ENCODE results near the gene RFNG. TPM values are rescaled to one million over a fixed set of nuclear protein-coding genes. Genes with fewer than 3 reads are reported as not detected.

The RFNG gene, protein sequence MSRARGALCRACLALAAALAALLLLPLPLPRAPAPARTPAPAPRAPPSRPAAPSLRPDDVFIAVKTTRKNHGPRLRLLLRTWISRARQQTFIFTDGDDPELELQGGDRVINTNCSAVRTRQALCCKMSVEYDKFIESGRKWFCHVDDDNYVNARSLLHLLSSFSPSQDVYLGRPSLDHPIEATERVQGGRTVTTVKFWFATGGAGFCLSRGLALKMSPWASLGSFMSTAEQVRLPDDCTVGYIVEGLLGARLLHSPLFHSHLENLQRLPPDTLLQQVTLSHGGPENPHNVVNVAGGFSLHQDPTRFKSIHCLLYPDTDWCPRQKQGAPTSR
- 37.2 TPM for total RNA-seq

DNA sequence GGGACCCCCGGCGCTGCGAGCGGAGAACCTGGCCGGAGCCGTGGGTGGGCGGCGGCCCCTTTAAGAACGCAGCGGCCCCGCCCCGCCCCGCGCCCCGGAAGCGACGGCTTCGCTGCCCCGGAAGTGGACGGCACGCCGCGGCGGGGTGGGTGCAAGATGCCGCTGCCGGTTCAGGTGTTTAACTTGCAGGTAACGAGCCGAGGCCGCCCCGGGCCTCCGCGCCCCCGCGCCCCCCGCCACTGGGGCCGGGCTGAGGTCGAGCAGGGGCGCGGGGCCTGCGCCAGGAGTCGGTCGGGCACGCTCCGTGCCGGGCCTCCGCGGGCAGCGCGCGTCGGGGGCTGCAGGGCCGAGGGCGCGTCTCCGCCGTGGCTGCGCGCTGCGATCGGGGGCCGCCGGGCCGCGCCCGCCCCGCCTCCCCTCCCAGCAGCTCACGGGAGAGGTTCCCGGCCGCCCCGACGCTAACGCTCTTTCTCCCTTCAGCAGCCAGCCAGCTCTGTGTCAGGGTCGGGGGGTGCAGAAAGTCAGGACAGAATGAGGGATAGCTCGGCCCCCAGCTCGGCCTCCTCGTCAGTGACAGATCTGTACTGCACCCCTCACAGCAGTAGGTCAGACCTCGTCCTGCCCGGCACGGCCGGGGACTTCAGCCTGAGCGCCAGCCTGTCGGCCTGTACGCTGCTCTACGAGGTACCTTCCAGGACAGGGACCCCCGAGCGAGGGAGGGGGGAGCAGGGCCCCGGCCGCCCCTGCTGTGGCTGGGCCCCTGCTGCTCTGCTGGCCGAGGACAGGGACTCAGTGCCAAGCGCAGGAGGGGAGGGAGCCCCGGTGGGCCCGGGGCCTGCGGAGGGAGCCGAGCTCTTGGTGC lies at the start of gene RFNG, which contains the start of gene GPS1:
Gene RFNG, minus strand, starts transcription at position 36 of the 862 bp plus-strand sequence. CDS start 45 bp downstream, outside the sequence.
Gene GPS1, plus strand, starts transcription at position 123 of the 862 bp plus-strand sequence. Its CDS starts 34 bp downstream, at position 157.
- DNase-seq (ENCODE audit: low read depth in 2 of 3, low spot score in 2 of 3), result peak; percentile 38 to 61 (median 59)

DNA sequence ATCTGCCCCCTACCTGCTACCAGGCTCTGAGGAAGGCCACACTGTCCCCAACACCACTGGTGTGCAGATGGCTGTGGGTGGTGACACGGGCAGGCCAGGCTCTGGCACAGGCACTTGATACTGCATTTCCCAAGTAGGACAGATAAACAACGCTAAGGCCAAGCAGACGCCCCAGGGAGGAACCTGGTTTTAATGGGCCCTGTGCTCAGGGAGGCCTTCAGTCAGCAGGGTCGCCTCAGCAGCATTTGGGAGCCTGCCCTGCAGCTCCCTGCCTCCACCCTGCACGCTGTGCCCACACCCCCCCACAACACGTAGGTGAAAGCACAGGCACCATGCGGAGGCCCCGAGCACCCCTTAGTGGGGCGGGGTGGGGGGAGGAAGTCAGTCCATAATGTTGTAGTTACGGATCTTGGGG lies 49.7 kb upstream of the RFNG start:
- DNase-seq (ENCODE audit: low read depth in 2 of 3, low spot score in 2 of 3), result no peak

DNA sequence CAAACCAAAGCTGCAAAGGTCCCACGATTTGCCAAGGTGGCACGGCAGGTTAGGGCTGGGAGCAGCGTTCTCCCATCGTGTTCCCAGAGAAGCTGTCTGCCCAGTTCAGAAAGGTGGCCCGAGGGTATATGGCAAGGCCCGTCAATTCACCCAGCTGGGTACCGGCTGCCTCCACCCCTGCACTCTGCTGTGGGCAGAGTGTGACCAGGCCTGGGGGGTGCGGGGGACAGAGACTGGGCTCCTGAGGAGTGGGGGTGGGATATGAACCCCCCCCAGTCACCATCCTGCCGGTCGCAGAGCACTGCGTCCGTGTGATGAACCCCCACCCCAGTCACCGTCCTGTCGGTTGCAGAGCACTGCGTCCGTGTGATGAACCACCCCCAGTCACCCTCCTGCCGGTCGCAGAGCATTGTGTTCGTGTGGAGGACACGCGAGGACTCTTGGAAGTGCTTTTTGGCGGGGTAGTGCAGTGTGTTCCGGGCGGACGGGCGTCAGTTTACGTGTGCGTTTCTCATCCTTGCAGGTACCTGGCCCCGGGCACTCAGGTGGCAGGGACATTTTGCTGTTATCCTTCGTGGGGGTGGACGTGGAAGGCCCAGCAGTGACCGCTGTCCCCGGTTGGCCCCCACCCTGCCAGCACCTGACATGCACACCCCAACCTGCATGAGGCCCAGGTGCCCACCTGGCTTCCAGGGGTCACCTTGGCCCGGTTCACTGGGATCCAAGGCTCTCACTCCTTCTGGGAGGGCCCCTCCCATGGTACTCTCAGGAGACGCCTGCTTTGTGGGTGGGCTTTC lies 49.1 kb upstream of the RFNG start:
- no peak for DNase-seq (ENCODE audit: low read depth in 2 of 3, low spot score in 2 of 3)

DNA sequence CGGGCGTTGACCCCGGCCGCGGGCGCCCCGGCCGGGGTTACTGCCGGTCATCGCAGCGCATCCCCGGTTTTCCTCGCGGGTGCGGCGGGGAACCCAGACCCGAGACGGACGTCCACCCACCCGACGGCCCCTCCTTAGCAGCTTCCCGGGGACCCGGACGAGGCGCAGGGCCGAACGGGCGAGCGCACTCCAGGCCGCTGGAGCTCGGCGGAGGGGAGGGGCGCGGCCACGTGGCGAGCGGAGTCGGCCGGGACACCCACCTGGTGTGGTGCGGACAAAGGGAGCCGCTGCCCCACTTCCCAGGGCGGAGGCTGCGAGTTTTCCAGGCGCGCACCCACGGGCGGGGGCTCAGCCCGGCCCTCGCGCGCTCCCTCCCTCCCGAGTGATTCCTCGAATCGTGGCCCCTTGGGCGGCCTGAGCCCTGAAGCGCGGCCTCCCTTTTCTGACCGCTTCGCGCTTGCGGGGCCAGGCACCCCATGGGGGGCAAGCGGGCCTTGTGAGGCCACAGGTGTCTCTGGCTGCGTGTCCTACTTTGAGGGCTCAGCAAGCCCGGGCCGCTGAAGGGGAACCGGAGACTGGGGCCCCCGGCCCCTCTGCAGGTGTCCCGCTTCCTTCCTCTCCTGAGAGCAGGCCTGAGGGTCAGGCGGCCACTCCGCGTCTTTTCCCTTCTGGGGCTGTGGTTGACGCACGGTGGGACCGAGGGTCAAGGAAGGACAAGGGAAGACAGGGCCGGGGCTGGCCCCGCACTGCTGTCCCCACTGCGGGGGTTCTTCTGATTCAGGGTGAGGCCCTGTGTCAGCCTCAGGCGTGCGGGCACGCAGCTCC lies 47.5 kb upstream of the RFNG start:
- peak in 2 of 3 donors; percentile 7 to 13 for DNase-seq (ENCODE audit: low read depth in 2 of 3, low spot score in 2 of 3)

DNA sequence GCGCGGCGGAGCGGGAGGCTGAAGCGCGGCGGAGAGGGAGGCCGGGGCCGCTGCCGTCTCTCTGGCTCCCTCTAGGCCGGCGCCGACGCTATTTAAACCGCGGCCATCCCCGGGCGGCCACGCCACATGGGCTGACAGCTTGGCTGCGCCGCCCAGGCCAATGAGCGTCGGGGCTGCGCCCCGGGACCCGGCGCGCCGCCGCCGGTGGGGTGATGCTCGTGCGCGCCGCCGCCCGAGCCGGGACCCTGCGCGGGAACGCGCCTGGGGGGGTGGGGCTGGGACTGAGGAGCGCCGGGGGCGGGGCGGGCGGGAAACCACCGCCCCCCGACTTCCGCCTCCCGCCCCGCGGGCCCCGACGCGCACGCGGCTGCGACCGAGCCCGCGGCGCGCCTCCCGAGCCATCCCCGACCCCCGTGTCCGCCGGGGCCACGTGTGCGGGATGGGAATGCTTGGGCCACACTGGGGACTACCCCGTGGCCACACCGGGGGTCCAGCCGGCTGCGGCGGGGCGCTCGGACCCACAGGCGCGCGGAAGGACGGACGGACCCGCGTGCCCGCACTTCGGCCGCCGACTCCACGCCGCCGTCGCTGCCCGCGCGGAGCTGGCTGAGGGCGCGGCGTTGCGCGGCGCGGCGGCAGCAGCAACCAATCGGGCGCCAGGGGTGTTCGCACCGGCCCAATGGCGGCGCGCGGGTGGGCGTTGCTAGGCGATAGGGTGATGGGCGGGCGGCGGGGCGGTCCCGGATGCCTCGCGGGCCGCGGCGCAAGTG lies 46.7 kb upstream of the RFNG start, which contains the start of gene FASN:
Gene FASN, minus strand, starts transcription at position 68 of the 770 bp plus-strand sequence. CDS start 1,791 bp downstream, outside the sequence.
- DNase-seq (ENCODE audit: low read depth in 2 of 3, low spot score in 2 of 3), result peak; percentile 90 to 95 (median 93)

DNA sequence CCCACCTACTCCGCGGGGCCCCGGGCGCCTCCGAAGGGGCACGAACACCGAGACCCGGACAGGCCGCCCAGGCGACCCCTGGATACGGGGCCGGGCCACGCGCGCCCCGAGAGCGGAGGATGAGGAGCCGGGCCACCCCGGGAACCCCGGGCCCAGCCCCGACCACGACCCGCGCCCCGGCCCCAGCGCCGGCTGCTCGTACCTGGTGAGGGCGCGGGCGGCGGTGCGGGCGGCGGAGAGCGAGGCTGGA lies 46.2 kb upstream of the RFNG start:
- no peak for DNase-seq (ENCODE audit: low read depth in 2 of 3, low spot score in 2 of 3)

DNA sequence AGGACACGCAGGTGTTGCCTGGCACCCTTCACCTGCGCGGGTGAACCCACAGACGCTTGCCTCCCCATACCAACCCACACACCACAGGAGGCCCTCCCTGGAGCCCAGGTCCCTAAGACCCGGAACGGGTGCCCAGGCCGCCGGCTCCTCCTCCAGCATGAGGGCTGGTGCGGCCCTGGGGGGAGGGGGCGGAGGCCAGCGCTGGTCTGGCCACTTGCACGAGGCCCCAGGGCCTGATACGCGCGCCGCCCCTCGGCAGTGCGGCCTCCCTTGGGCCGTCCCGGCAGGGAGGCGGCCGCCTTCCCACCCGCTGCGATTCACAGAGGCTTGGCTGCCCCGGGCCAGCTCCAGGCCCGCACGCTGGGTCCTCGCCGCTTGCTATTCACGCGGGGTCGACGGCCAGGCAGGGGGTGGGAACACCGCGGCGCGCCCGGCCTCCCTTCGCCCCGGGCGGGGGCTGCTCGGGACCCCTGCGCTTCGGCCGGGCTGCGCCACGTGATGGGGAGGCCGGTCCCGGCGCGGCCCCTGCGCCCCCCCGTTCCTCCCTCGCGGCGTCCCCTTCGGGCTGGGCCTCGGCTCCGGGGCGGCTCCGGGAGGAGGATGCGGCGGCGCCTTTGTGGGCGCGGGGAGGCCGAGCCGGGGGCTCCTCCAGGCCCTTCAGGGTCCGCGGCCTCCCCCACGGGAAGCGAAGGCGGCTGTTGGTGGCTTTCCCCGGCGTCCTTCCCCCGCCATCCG lies 45.7 kb upstream of the RFNG start:
- peak in 1 of 3 donors; percentile 6 for DNase-seq (ENCODE audit: low read depth in 2 of 3, low spot score in 2 of 3)

DNA sequence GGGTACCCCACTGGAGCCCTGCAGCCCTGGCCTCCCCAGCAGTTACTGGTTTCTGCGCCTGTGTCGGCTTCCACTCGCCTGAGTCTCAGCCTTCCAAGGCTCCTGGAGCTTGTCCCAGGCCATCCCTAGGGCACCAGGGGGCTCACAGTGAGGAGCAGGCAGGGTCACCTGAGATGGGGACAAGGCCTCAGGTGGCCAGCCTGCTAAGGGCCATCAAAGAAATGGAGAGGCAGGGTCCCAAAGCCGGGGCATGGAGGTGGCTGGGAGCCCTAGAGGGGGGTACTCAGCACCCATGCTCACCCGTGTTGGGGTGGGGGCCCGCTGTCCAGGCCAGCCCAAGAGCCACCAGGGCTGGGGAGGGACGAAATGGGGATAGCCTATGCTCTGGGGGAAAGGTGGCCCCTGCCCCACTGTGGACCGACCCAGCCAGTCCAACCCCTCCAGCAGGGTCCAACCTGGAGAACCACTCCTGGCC lies 45.1 kb upstream of the RFNG start:
- no peak for DNase-seq (ENCODE audit: low read depth in 2 of 3, low spot score in 2 of 3)

DNA sequence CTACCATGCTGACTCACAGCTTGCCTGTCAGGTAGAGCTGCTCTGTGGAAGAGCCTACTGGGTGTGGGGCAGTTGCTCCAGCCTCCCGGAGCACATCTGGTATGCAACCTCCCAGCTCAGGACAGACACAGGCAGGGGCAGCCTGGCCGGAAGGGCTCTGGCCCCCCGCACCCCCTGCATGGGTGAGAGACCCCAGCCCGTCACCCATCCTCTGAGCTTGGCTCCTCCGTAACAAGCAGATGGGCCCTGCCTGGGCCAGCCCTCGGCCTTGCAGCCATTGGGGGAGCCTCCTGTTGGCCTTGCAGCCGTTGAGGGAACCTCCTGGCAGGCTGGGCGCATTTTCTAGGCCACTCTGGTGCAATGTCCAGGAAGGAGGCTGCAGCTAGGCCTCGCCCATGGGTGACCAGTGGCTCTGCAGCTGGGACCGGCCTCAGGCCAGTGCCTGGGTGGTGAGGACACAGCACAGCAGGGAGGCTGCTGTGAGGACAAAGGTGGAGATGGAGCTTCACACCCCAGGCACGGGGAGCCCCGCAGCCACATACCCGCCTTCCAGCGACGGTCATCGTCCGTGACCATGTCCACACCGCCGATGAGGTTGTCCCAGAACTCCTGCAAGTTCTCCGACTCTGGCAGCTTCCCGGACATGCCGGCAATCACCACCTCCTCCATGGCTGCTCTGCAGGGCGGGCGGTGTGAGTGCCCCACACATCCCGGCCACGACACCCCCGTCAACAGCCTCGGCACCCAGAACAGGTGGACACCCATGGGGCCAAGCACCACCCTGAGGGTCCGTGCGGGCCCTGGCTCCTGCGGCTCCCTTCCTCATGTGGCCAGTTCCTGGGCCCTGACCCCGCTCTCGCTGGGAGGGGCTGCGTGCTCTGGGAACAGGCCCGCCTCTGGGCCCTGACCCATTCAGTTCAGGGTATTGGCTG lies 44.4 kb upstream of the RFNG start:
- DNase-seq (ENCODE audit: low read depth in 2 of 3, low spot score in 2 of 3), result no peak

DNA sequence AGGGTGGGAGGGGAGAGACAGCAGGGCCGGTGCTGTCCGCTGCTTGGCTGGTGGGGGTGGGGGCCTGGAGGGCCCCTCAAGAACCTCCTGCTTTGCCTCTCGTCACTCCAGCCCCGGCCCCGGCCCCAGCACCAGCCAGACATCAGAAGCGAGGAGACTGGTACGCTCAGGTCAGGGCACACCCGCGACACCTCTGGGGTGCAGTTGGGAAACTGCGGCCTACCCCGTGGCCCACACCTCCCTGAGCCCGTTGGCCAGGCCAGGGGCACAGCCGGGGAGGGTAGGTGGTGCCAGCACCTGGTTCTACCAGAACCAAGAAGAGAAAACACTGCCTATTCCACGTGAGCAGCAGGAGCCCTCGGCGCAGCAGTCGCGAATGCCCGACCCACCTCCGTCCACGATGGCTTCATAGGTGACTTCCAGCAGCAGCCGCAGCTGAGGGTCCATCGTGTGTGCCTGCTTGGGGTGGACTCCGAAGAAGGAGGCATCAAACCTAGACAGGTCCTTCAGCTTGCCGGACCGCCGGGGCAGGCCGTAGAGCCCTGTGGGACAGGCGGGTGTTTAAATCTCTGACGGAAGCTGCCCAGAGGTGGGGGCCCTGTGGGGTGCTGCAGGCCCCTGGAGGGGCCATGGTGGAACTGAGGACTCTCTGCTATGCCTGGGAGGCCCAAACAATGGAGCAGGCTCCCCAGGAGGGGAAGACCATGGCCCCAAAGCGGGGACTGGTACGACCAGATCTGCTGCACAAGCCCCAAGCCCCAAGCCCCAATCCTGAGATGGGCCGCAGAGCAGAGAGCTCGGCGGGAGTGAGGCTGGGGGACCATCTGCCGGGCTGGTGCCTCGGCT lies 43.5 kb upstream of the RFNG start:
- no peak for DNase-seq (ENCODE audit: low read depth in 2 of 3, low spot score in 2 of 3)

DNA sequence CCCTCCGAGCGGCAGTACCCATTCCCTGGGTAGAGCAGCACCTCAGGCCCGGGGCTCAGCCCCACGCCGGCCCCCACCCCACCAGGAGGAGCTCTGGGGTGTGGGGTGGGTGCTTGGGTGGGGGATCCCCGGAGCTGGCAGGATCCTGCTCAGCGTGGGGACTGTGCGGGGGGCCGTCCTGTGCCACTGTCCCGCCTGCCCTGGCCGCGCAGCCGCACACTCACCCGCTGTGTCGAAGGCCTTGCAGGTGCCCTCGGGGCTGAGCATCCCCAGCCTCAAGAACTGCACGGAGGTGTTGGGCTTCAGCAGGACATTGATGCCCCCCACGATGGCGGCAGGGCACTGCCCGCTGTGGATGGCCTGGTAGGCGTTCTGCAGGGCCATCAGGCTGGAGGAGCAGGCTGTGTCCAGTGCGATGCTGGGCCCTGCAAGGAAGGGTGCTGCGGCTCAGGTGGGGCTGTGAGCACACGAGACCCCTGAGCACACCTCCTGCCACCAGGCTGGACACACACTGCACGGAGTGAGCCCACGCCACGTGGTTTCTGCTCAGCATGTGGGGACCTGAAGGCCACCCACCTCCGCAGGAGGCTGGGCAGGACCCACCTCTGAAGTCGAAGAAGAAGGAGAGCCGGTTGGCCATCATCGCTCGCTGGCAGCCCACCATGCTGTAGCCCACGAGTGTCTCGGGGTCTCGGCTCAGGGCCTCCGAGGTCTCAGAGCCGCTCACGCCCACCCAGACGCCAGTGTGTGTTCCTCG lies 41.6 kb upstream of the RFNG start:
- DNase-seq (ENCODE audit: low read depth in 2 of 3, low spot score in 2 of 3), result no peak

DNA sequence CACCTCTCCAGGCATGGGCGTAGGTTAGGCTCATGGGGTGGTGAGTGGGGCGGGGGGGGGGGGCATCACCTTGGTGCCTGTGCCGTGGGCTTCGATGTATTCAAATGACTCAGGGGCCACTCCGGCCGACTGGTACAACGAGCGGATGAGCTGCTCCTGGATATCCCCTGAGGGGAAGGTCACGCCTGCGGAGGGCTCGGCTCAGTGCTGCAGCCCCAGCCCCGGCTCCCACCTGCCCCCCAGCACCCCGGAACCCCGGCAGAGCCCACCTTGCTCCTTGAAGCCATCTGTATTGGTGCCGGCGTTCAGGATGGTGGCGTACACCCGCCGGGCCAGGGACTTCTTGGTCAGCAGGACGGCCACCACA lies 41.0 kb upstream of the RFNG start:
- no peak for DNase-seq (ENCODE audit: low read depth in 2 of 3, low spot score in 2 of 3)

DNA sequence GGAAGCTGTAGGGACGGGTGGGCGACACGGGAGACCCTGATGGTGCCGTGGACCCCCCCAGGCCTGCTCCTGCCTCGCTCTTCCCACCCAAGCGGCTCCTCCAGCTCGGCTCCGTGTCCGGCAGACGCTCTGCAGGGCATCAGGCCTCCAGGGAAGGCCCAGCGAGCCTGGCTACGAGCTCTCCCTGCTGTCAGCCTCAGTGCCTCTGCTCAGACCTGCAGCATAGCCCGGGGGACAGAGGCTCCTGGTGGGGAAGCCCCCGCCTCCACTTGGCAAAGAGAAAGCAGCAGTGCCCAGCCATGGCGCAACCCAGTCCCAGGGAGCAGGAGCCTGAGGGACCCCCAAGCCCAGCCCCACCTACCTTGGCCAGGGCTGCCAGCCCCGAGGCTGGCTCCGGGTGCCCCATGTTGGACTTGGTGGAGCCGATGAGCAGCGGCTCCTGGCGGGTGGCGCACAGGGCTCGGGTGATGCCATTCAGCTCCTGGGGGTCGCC lies 40.5 kb upstream of the RFNG start:
- no peak for DNase-seq (ENCODE audit: low read depth in 2 of 3, low spot score in 2 of 3)

DNA sequence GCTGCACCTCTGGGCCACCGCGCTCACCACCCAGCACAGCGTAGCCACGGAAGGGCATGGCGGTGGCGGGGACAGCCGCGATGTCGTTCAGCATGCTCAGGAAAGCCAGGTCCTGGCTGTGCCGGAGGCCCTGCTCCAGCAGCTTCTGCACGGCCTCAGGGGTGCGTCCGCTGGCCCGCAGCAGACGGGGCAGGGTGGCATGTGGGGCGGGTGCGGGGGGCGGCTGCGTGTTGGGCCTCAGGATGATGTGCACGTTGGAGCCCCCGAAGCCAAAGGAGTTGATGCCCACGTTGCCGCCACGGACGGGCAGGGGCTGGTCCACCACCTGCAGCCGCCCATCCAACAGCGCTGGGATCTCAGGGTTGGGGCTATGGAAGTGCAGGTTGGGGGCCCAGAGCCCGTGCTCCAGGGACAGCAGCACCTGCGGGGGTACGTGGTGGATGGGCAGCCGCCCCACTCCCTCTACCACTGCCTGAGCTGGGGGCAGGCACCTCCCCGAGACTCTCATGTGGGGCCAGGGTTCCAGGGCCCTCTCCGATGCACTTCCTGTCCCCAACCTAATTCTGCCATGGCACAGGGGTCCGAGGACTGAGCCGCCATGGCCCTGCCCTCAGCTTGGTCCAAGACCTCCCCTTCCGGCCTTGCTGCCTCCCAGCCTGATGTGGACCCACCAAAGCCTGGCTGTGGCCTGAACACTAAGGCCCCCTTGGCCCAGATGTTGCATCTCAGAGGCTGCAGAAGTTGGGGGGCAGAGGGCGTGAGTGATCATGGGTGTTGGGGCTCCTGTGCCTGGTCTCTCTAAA lies 39.9 kb upstream of the RFNG start:
- DNase-seq (ENCODE audit: low read depth in 2 of 3, low spot score in 2 of 3), result no peak

Data from hematopoietic multipotent progenitor cell (in vitro differentiated cells).